ENCODE measurements around the gene FBXO42. TPM values are rescaled to one million over a fixed set of nuclear protein-coding genes. Genes with fewer than 3 reads are reported as not detected.

Gene FBXO42
- total and polyA plus RNA-seq, 2 of the 13 experiments (the other 11 are each of a cell fraction or from before 2014, with no cell fraction given) = 7.6 to 17.5 TPM

- ATAC-seq = peak; percentile 68
- in situ Hi-C loops (cut with HindIII; ENCODE audit: extremely low pct_ligation_motif_present, low pct_unique_long_range_greater_than_20kb) = loop anchor here (5.0 kb wide), 1 partner anchor 38 kb away; no protein-coding TSS in a partner anchor
- H3K4me2 ChIP-seq (ENCODE audit: low read depth, low read length) = peak overlapping the region; percentile 86; the same call in 1 of the 2 replicates
- TF ChIP-seq STAG1 (CRISPR knock-in tag; IDR thresholded peaks at IDR 0.05) = peak; percentile 66
- peak; percentile 28; the same call in 1 of the 2 replicates for TF ChIP-seq PATZ1 (CRISPR knock-in tag; IDR thresholded peaks at IDR 0.05)
- no peak for TF ChIP-seq NR2F6 (IDR thresholded peaks at IDR 0.05)
- TF ChIP-seq NR2F6 (CRISPR knock-in tag; IDR thresholded peaks at IDR 0.05) = 0 out of 2 replicates have a peak, but pooled peaks have one; percentile 28
- TF ChIP-seq CTCF (CRISPR knock-in tag; IDR thresholded peaks at IDR 0.05) = peak; percentile 77
- TF ChIP-seq KDM6A (CRISPR knock-in tag; IDR thresholded peaks at IDR 0.05; ENCODE audit: low read depth) = no peak
- 0 out of 2 replicates have a peak, but pooled peaks have one; percentile 33 for TF ChIP-seq ZNF234 (CRISPR knock-in tag; conservative IDR thresholded peaks at IDR 0.05)
- peak; percentile 38; the same call in 1 of the 2 replicates for TF ChIP-seq SAP130 (CRISPR knock-in tag; IDR thresholded peaks at IDR 0.05; ENCODE audit: low read depth)
- TF ChIP-seq HMGXB4 (CRISPR knock-in tag; IDR thresholded peaks at IDR 0.05; ENCODE audit: borderline replicate concordance in 1 of 2, low read depth in 1 of 2) = 0 out of 4 replicates have a peak, but pooled peaks of 1 of the 2 experiments have one; percentile 19
- no peak for TF ChIP-seq ZNF605 (CRISPR knock-in tag; IDR thresholded peaks at IDR 0.05)
- peak; percentile 43 for TF ChIP-seq ZNF687 (CRISPR knock-in tag; IDR thresholded peaks at IDR 0.05)
- peak; percentile 7; the same call in 1 of the 2 replicates for TF ChIP-seq SMC3 (IDR thresholded peaks at IDR 0.05; ENCODE audit: low read length)
- TF ChIP-seq RAD21 (CRISPR knock-in tag; IDR thresholded peaks at IDR 0.05) = peak; percentile 64; the same call in 1 of the 2 replicates
- TF ChIP-seq FOXO1 (CRISPR knock-in tag; IDR thresholded peaks at IDR 0.05) = no peak
Observed at GRCh38 chr1:16204634-16205333, 147.5 kb downstream of the FBXO42 start.

More at GRCh38 chr1:16204634-16205333, 147.5 kb downstream of the FBXO42 start:
- Histone ChIP-seq H3K9ac (ENCODE audit: insufficient read depth, low read depth, low read length) (no peak overlapping the region), H3K9me3 (ENCODE audit: low read length) (no peaks in the 10 kb centered on the region), H3K27me3 (ENCODE audit: control insufficient read depth in 1 of 2, insufficient read depth in 2 of 2, low read length in 2 of 2) (peaks cover 5 to 19% of the 10 kb centered on the region in 2 experiments; a peak in 3 of 5 replicates), H3K36me3 (replicated peaks in 1 of 2; ENCODE audit: control insufficient read depth in 1 of 2, insufficient read depth in 2 of 2, low read length in 2 of 2) (no peaks in the 10 kb centered on the region), H3K79me2 (ENCODE audit: insufficient read depth, low read length) (no peaks in the 10 kb centered on the region), H3K4me1 (ENCODE audit: insufficient read depth, low read length) (peaks cover 29% of the 10 kb centered on the region), H3K27ac (ENCODE audit: extremely low read length, insufficient read depth, low read length) (no peak overlapping the region), H3K4me3 (replicated peaks in 1 of 3; ENCODE audit: insufficient read depth in 1 of 3, low read depth in 2 of 3, low read length in 3 of 3) (peak overlapping the region in 1 of 3 experiments; percentile 29; a peak in 1 of 6 replicates), H2AFZ (ENCODE audit: low read length) (no peak overlapping the region), H4K20me1 (ENCODE audit: insufficient read depth, low read length) (no peaks in the 10 kb centered on the region)
- POLR2A ChIA-PET = no interaction called here
- peak; percentile 71 for FAIRE-seq
- CTCF ChIA-PET (ENCODE audit: low intra/inter-chr PET ratio, low total read pairs) = interaction anchor here (1.9 kb wide), 1 partner anchor 40 kb away, joined by 14 read pairs; no protein-coding TSS in a partner anchor
- WGBS (ENCODE audit: low lambda C conversion rate) = 47% methylated on average over 9 of the region's 12 CpGs
- DNase-seq (ENCODE audit: low spot score) = peak; percentile 54
- intact Hi-C loops (cut with micrococcal nuclease; ENCODE audit: unreplicated experiment) = loop anchor here (1.0 to 2.0 kb wide), 2 partner anchors 32 to 40 kb away; partner anchors contain the start of gene CPLANE2
- BruUV-seq (replicated peaks) = no TSS peak
